ENCODE results near the gene IFNG-AS1.

GRCh38 chr12:68069275-68069674 is 80.0 kb downstream of the IFNG-AS1 start:
- no peak for TF ChIP-seq MAZ (IDR thresholded peaks at IDR 0.05; ENCODE audit: borderline replicate concordance, low read depth, low read length)
- TF ChIP-seq CTCF (IDR thresholded peaks at IDR 0.05) = no peak
- no peak for TF ChIP-seq GATA3 (IDR thresholded peaks at IDR 0.05; ENCODE audit: borderline replicate concordance)
- no peak for TF ChIP-seq E2F6 (IDR thresholded peaks at IDR 0.05; ENCODE audit: borderline replicate concordance, low read depth)
- no peak for TF ChIP-seq MAX (IDR thresholded peaks at IDR 0.05)
- no peak for TF ChIP-seq USF2 (IDR thresholded peaks at IDR 0.05)
- TF ChIP-seq POLR2A (IDR thresholded peaks at IDR 0.05; ENCODE audit: low read length) = no peak
- TF ChIP-seq EP300 (IDR thresholded peaks at IDR 0.05) = no peak
- TF ChIP-seq SMC3 (IDR thresholded peaks at IDR 0.05) = no peak
- no peak for TF ChIP-seq RARB (CRISPR knock-in tag; IDR thresholded peaks at IDR 0.05)
